Progenitor cell of endocrine pancreas (in vitro differentiated cells): ENCODE results near the gene GTF2B. TPM values are rescaled to one million over a fixed set of nuclear protein-coding genes. Genes with fewer than 3 reads are reported as not detected.

Experiments used
- DNase-seq: peaks from one replicate; pipeline ENCODE4 v3.0.0; 2021; ENCODE audit warnings: low spot score; ENCODE audit not compliant: unreplicated experiment
- H3K27ac Mint-ChIP-seq: 2 replicates; pipeline ENCODE4 v1.8.0; 2021; ENCODE audit warnings: mild to moderate bottlenecking, moderate library complexity, mixed read lengths
- H3K27me3 Mint-ChIP-seq: 2 replicates; pipeline ENCODE4 v1.8.0; 2021; ENCODE audit warnings: mixed read lengths
- H3K36me3 Mint-ChIP-seq: 2 replicates; pipeline ENCODE4 v1.8.0; 2022; ENCODE audit warnings: mixed read lengths; ENCODE audit not compliant: insufficient read depth
- H3K4me1 Mint-ChIP-seq: 2 replicates; pipeline ENCODE4 v1.8.0; 2021; ENCODE audit warnings: low read depth, mixed read lengths
- H3K4me3 Mint-ChIP-seq: 2 replicates; pipeline ENCODE4 v1.8.0; 2021; ENCODE audit warnings: low read depth, mild to moderate bottlenecking, moderate library complexity, mixed read lengths
- H3K9me3 Mint-ChIP-seq: 2 replicates; pipeline ENCODE4 v1.8.0; 2021; ENCODE audit warnings: low read depth, mixed read lengths
- total RNA-seq: library from RNA; stranded (reverse); gene quantifications from 2 replicates; pipeline ENCODE4 v1.2.1, GENCODE V29; 2021
- TF ChIP-seq, protein P1 (sequence below): fragments of 200-600 bp; sonication (generic); IDR thresholded peaks from one replicate; pipeline ENCODE4 v1.5.0; 2021; ENCODE audit warnings: antibody characterized with exemption, mild to moderate bottlenecking; ENCODE audit not compliant: unreplicated experiment

GTF2B gene
- total RNA-seq, 1 donor from 2014 or later: 27.4 TPM

DNA sequence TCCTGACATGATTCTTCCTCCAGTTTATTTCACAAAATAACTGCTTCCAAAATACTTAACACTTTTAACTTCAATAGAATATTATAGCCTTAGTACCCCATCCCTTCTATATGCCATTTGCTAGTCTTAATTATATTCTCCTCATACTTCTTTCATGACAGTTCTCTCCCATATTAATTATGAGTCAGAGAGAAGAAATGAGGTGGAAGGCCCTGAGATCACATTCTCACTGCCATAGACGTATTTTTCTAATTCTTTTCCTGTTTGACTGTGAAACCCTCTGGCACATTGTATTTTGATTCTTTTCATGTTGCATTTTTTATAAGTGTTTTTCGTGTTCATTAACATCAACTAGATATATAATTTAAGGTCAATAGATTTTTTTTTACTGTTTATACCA, 88.4 kb downstream of the GTF2B start:
- Mint-ChIP-seq H3K36me3 (peaks cover 47% of the 10 kb centered on the region), H3K27ac (no peak overlapping the region), H3K27me3 (no peaks in the 10 kb centered on the region), H3K9me3 (peaks cover 17% of the 10 kb centered on the region), H3K4me3 (no peak overlapping the region), H3K4me1 (no peaks in the 10 kb centered on the region)
- no peak for DNase-seq
- TF ChIP-seq, protein P1, sequence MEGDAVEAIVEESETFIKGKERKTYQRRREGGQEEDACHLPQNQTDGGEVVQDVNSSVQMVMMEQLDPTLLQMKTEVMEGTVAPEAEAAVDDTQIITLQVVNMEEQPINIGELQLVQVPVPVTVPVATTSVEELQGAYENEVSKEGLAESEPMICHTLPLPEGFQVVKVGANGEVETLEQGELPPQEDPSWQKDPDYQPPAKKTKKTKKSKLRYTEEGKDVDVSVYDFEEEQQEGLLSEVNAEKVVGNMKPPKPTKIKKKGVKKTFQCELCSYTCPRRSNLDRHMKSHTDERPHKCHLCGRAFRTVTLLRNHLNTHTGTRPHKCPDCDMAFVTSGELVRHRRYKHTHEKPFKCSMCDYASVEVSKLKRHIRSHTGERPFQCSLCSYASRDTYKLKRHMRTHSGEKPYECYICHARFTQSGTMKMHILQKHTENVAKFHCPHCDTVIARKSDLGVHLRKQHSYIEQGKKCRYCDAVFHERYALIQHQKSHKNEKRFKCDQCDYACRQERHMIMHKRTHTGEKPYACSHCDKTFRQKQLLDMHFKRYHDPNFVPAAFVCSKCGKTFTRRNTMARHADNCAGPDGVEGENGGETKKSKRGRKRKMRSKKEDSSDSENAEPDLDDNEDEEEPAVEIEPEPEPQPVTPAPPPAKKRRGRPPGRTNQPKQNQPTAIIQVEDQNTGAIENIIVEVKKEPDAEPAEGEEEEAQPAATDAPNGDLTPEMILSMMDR: no peak

Other genes with a start within 250 kb of the GTF2B start
- gene PKN2, start 207.3 kb downstream of the GTF2B start, total RNA-seq: 67.8 and 72.8 TPM in 2 replicates
- gene KYAT3, start 101.1 kb upstream of the GTF2B start, total RNA-seq: 54.7 and 56.2 TPM in 2 replicates
- 14.4 and 15.0 TPM in 2 replicates for gene RBMXL1, start 101.1 kb upstream of the GTF2B start, total RNA-seq
- not detected in 2 replicates for gene GBP3, start 131.3 kb upstream of the GTF2B start, total RNA-seq
- not detected in 2 replicates for gene GBP1, start 173.6 kb upstream of the GTF2B start, total RNA-seq
- gene GBP2, start 234.5 kb upstream of the GTF2B start, total RNA-seq: 0.10 TPM in 1 of 2 replicates, not detected in the other